CD4-positive, alpha-beta T cell treated with Interleukin-4 for 1 hour (primary cell): ENCODE results near the gene C10orf120.

Experiments
- DNase-seq, 2 donors: peaks; one replicate each; pipeline ENCODE4 v3.0.0-alpha.2; 2020 to 2022

The C10orf120 gene

DNA sequence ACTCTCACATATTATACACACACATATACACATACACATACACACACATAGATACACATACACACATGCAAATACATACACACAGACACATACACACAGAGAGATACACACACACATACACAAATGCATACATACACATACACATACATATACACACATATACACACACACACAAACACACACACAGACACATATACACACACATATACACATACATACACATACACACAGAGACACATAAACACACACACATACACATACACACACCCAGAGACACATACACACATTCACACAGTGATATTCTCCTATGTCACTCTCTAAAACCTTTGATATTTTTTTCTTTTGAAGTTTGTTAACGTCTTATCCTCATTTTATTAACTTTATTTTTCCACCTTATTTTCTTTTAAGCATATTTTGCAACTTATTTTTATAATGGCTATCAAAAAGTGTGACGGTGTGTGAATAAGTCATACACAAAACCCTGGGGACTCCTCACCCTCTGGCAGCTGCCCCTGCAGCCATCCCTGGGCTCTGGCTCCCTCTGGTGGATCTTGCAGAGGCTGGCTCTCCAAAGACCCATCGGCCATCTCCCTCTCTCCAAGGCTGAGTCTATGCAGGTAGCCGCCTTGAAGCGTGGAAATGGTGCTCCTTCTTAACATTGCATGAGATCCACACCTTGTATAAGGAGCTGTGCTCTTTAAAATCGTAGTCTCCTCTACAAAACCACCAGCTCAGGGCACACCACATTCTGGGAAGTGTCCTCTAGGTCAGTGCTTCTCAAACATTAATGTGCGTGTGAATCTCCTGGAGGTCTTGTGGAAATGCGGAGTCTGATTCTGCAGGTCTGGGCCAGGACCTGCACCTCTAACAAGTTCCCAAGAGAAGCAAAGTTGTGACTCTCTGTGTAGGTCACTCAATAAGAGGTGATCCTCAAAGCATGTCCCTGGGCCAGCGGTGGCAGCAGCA lies 4.1 kb upstream of the C10orf120 start:
- DNase-seq: peak; percentile 35 to 41

DNA sequence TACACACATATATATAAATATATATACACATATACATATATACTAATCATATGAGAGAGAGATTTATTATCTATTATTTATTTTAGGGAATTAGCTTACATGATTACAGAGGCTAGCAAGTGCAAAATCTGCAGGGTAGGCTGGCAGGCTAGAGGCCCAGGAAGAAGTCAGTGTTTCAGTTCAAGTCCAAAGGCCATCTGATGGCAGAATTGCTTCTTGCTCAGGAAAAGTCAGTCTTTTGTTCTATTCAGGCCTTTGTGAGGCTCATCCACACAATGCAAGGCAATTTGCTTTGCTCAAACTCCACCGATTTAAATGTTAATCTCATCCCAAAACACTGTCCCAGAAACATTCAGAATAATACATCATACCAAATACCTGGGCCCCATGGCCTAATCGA lies 2.6 kb upstream of the C10orf120 start:
- DNase-seq: no peak

- no peak for DNase-seq
Observed at GRCh38 chr10:122701652-122702051, 2.0 kb upstream of the C10orf120 start.

GRCh38 chr10:122696687-122697086 lies 3.0 kb downstream of the C10orf120 start:
- no peak for DNase-seq

GRCh38 chr10:122692744-122693143 lies 6.9 kb downstream of the C10orf120 start:
- no peak for DNase-seq

DNA sequence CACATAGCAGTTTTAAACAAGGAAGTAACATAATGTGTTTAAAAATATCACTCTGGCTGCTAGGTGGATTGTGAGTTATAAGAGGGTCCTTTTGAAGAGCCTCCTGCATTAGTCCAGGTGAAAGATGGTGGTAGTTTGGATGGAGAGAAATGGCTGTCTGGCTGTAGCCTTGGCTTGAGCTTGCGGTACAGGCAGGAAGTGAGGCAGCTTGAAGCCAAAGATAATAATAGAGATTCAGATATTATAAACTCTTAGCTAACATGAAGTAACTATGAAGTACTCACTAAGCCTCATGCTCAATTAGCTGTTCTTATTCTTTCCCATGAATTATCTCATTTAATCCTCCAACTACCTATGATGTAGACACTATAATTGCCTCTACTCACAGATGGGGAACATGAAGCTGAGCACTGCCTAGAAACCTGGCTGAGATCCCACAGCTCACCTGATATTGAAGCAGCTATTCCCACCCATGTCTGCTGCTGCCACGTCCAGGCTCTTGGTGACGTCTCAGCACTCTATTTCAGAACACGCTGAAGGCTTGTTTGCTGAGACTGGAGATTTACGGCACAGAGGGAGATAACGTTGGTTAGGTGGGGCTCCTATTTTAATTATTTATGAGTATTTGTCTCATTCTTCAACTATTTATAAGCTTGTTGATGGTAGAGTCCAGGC lies 10.4 kb downstream of the C10orf120 start:
- no peak for DNase-seq

DNA sequence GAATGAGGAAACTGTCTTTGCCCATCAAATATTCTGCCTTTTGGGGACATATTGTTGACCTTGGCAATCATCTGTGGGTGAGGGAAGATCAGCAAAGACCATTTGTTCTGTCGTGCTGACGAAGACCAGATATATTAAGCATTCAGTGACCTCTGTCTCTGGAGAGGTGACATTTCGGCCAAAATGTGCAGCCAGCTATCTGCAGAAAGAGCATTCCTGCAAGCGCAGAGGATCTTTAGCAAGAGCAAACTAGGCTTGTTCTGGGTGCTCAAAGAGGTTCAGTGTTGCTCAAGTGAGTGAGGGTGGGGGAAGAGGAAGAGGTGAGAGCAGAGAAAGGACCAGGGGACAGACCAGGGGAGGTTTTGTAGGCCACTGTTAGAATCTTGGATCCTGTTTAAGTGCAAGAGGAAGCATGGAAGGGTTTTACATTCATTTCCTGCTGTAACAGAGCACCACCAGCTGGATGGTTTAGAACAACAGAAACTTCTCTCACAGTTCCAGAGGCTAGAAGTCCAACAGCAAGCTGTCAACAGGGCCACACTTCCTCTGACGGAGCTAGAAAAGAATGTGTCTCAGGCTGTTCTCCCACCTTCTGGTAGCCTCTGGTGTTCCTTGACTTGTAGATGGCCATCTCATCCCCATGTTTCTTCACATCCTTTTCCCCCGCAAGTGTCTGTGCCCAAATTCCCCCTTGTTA lies 11.2 kb downstream of the C10orf120 start:
- no peak for DNase-seq

GRCh38 chr10:122682522-122682921 lies 17.1 kb downstream of the C10orf120 start:
- DNase-seq: no peak

DNA sequence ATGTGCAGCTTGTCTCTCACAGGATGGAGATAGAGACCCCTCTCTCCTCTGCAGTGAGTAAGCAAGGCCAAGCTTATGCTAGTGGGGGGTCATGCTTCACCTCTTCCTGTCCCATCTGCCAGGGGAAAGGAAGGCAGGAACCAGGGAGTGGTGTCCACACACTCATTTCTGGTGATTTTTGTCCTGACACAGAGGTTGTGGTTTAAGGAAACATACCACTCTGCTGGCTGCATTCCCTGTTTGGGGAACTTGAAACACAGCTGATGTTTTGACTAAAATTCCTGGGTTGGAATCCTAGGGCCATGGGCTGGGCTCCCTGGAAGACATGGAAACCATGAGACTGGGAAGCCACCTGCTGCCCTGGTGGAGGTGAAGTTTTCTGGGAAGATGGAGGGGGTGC lies 21.4 kb downstream of the C10orf120 start:
- no peak for DNase-seq

DNA sequence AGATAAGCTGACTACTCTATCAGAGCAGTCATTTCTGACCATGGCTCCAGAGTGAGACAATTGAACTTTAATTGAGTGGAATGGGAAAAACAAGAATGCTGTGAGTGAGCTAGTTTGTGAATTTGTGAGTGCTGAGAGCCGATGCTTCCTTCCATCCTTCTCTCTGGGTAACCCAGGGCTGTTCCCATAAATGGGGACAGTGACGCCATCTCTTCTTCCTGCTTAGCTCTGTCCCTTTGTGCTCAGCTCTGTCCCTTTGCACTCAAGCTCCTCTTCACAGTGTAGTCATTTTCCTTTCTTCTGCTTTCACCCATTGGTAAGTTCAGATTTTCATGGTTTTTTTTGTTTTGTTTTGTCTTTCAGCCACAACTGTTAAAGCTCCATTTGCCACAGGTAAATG lies 24.4 kb downstream of the C10orf120 start:
- DNase-seq: no peak

- DNase-seq: no peak
Observed at GRCh38 chr10:122674781-122675180, 24.9 kb downstream of the C10orf120 start.

DNA sequence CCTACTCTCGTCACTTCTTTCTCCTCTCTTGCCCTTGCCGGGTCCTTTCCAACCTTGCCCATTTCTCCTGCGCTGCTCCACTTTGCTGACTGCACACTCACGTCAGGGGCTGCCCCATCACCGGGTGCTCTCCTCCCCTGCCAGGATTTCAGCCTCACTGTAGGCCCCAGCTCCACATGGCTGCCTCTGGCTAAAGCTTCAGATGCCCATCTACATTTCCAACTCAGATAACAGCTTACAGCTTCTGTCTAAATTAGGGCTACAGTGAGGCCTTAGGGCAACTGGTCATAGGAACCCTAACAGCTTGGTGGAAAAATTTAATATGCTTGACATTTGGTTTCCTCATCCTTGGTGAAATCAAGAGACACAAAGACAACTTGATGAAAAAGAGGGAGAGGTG lies 25.9 kb downstream of the C10orf120 start:
- DNase-seq: no peak

DNA sequence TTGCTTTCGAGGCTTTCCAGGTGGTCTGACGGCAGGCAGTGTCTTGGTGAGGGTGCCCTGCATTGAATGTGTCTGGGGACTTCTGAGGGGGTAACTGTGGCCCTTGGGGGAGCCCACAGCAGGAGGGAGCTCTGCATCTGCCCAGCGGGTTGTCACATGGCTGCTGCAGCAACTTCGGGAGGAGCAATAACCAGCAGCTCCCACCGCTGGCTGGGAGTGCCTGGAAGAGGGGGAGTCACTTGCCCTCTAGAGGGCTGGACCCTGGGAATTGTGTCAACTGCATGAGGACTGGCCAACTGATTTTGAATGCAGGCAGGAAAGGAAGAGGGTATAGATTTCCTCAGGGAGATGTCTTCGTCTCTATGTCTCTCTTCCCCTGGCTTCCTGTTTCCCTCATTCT lies 26.4 kb downstream of the C10orf120 start:
- no peak for DNase-seq

GRCh38 chr10:122672655-122673054 lies 27.0 kb downstream of the C10orf120 start:
- DNase-seq: no peak

DNA sequence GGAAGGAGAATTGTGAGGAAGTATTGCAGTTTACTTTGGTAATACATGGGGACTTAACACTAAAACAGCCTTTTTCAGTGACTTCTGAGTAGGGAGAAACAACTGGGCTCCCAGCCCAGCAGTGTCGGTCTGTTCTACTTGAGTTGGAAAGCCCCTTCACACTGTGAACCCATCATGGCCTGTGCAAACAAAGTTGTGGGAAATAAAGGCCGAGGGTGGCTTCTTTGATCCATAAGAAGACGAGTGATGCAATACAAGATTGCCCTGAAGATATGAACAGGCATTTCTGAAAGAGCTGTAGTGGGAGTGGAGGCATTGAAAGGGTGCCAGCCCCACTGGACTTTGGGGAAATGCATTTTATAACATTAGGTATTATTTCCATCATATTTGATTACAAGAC lies 28.3 kb downstream of the C10orf120 start:
- DNase-seq: no peak

GRCh38 chr10:122669842-122670241 lies 29.8 kb downstream of the C10orf120 start:
- DNase-seq: no peak

DNA sequence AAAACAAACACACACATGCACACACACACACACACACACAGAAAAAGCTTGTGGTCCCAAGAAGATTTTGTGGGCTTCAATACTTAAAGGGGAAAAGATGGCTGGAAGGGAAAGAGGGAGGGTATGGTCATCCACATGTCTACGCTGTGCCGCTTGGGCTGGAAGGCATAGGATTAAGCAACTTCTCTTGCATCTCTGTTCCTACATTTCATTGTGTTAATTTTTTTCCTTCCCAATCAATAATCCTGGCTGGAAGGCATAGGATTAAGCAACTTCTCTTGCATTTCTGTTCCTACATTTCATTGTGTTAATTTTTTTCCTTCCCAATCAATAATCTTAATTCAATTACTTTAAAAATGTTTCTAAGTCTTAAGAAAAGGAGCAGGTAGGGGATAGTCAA lies 30.6 kb downstream of the C10orf120 start:
- DNase-seq: no peak

GRCh38 chr10:122665946-122666345 lies 33.7 kb downstream of the C10orf120 start:
- no peak for DNase-seq

DNA sequence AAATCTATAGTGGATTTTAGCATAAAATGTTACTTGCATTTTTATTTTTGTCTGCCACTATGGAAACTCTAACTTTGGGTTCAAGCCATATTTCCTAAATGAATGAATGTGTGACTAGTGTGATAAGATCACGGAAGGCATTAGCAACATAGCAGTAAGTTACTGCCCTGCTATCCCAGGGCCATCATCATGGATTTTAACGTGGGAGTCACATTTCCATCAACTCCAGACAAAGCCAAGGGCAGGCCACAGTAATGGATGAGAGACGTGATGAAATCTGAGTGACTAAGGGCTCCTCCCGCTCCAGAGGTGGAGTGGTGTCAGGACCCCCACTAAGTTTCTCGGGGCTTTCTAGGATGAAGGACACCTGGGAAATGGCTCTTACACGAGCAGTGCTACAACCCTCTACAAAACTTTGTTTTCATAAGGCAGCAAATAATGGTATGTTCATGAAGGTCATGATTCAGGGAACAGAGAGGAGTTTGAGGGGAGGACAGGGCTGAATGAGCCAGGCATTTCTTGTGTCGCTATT lies 34.3 kb downstream of the C10orf120 start:
- DNase-seq: no peak

DNA sequence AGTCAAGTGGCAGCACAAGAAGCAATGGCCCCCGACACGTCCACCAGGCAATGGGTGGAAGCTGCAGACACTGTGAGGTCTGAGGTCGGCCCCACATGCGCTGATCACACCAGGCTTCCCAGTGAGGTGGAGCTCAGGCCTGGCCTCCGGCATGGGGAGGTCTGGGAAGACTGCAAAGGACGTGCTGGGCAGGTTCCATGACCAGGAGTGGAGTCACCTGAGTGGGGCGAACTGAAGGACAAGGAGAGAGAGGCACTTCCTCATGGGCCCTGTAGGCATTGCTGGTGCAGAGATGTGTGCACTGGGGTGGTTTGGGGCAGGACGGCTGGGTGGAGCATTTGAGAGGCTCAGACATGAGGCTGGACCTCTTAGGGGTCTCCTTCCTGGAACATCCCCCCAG lies 35.1 kb downstream of the C10orf120 start:
- DNase-seq: no peak

GRCh38 chr10:122663516-122664130 lies 36.0 kb downstream of the C10orf120 start:
- no peak for DNase-seq

- no peak for DNase-seq
Observed at GRCh38 chr10:122662231-122662630, 37.4 kb downstream of the C10orf120 start.

DNA sequence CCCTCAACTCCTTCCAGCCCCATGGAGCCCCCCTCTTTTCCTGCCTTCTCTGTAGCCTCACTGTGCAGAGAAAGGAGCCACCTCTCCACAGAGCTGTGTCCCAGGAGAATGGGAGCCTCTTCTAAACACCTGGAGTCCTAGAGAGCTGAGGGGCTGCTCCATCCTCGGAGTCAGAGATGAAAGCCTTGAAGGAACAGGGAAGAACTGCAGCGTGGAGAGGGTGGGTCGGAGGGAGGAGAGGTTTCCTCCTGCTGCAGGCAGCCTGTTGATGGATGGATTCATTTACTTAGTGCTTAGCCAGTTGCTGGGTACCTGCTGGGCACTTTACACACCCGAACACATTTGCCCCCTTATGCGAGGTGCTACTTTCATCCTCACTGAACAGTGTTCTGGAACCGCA lies 39.0 kb downstream of the C10orf120 start:
- DNase-seq: no peak
